RWPE1 (cell line): ENCODE data around the gene MED15.
"Not testable (repeated sequence)": the region's sequence is repeated elsewhere in the genome, so short reads cannot be mapped to it uniquely, and the experiment has no call there.

Source experiments
- CTCF ChIA-PET: fragments of 350-600 bp; sonication (Branson Sonifier 250); formaldehyde crosslinking; extraction: SDS; loops from one replicate; lab custom pipeline; 2021; lab: Yijun Ruan, JAX
- POLR2A ChIA-PET: fragments of 400-600 bp; formaldehyde crosslinking; extraction: SDS; loops from one replicate; lab custom pipeline; 2020; ENCODE audit warnings: antibody characterized with exemption; ENCODE audit not compliant: low non-redundant PET; lab: Yijun Ruan, JAX
- DNase-seq: peaks from one replicate; pipeline ENCODE4 v3.0.0; 2012; ENCODE audit warnings: low spot score
- H3K27ac ChIP-seq: fragments of 450-650 bp; 2 replicates; pipeline ENCODE4 v1.5.1; 2017
- CTCF ChIP-seq: fragments of 450-650 bp; conservative IDR thresholded peaks from 2 replicates; pipeline ENCODE4 v1.5.1; 2017; ENCODE audit warnings: low read depth, mild to moderate bottlenecking

MED15 gene

GRCh38 chr22:20503816-20504215 is 3.6 kb upstream of the MED15 start:
- TF ChIP-seq CTCF, result no peak
- CTCF ChIA-PET, result interaction anchor here (0.8 kb wide), 1 partner anchor 61 kb away, joined by 3 read pairs; no protein-coding TSS in a partner anchor
- no peak for DNase-seq
- H3K27ac ChIP-seq, result peak overlapping the region; percentile 94
- POLR2A ChIA-PET, result no interaction called here

- DNase-seq, result peak; percentile 42
- POLR2A ChIA-PET, result not testable (repeated sequence)
- CTCF ChIA-PET, result interaction anchor here (0.8 kb wide), 1 partner anchor 60 kb away, joined by 3 read pairs; no protein-coding TSS in a partner anchor
- H3K27ac ChIP-seq, result peak overlapping the region; percentile 94
These were observed 3.0 kb upstream of the MED15 start for GRCh38 chr22:20504293-20504922.

GRCh38 chr22:20506543-20507252 is 712 bp upstream of the MED15 start:
- peak overlapping the region; percentile 94 for H3K27ac ChIP-seq
- ChIA-PET CTCF (no interaction called here), POLR2A (no interaction called here)
- no peak for DNase-seq
- no peak for TF ChIP-seq CTCF

GRCh38 chr22:20508067-20508755 is 801 bp downstream of the MED15 start:
- DNase-seq, POLR2A ChIA-PET, CTCF ChIA-PET: not testable (repeated sequence)
- H3K27ac ChIP-seq, result peak overlapping the region; percentile 94

- peak overlapping the region; percentile 94 for H3K27ac ChIP-seq
- TF ChIP-seq CTCF, result no peak
- ChIA-PET POLR2A (no interaction called here), CTCF (no interaction called here)
- no peak for DNase-seq
These were observed 1.4 kb downstream of the MED15 start for GRCh38 chr22:20508815-20509271.

- POLR2A ChIA-PET, result no interaction called here
- CTCF ChIA-PET, result no interaction called here
- no peak for TF ChIP-seq CTCF
- peak; percentile 86 for DNase-seq
- peak overlapping the region; percentile 94 for H3K27ac ChIP-seq
These were observed 2.1 kb downstream of the MED15 start for GRCh38 chr22:20509344-20510047.
